Mammary epithelial cell (primary cell): ENCODE measurements around the gene USP49.

Experiments
- EZH2 ChIP-seq: IDR thresholded peaks from 2 replicates; pipeline ENCODE4 v1.6.1; 2012; ENCODE audit warnings: low read length, inconsistent platforms, borderline replicate concordance
- TF ChIP-seq, protein P1 (sequence below), 2 donors: IDR thresholded peaks in 1 of 2; conservative IDR thresholded peaks in 1 of 2; 2 replicates each; pipeline ENCODE4 v1.5.1; 2011 to 2012; ENCODE audit warnings: inconsistent platforms in 2 of 2, low read length in 2 of 2, mild to moderate bottlenecking in 2 of 2, control low read depth in 1 of 2, low read depth in 1 of 2; ENCODE audit not compliant: insufficient read depth in 1 of 2; ENCODE audit errors: extremely low read depth in 1 of 2

DNA sequence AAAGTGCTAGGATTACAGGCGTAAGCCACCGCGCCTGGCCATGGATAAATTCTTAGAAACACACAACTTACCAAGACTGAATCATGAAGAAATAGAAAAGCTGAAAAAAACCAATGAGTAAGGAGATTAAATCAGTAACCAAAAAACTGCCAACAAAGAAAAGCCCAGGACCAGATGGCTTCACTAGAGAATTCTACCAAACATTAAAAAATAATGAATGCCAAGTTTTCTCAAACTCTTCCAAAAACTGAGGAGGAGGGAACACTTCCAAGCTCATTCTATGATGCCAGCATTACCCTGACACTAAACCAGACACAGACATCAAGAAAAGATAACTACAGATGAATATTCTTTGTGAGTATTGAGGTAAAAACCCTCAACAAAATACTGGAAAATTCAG is 44.3 kb downstream of the USP49 start:
- TF ChIP-seq, protein P1, sequence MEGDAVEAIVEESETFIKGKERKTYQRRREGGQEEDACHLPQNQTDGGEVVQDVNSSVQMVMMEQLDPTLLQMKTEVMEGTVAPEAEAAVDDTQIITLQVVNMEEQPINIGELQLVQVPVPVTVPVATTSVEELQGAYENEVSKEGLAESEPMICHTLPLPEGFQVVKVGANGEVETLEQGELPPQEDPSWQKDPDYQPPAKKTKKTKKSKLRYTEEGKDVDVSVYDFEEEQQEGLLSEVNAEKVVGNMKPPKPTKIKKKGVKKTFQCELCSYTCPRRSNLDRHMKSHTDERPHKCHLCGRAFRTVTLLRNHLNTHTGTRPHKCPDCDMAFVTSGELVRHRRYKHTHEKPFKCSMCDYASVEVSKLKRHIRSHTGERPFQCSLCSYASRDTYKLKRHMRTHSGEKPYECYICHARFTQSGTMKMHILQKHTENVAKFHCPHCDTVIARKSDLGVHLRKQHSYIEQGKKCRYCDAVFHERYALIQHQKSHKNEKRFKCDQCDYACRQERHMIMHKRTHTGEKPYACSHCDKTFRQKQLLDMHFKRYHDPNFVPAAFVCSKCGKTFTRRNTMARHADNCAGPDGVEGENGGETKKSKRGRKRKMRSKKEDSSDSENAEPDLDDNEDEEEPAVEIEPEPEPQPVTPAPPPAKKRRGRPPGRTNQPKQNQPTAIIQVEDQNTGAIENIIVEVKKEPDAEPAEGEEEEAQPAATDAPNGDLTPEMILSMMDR (conservative IDR thresholded peaks at IDR 0.05 in 1 of 2, IDR thresholded peaks at IDR 0.05 in 1 of 2; ENCODE audit: extremely low read depth in 1 of 2, insufficient read depth in 1 of 2, low read depth in 1 of 2, low read length in 2 of 2) = no peak
- TF ChIP-seq EZH2 = no peak
